ENCODE results near the gene GZMA.

GRCh38 chr5:55136521-55136920 lies 34.1 kb downstream of the GZMA start:
- TF ChIP-seq, protein P1, sequence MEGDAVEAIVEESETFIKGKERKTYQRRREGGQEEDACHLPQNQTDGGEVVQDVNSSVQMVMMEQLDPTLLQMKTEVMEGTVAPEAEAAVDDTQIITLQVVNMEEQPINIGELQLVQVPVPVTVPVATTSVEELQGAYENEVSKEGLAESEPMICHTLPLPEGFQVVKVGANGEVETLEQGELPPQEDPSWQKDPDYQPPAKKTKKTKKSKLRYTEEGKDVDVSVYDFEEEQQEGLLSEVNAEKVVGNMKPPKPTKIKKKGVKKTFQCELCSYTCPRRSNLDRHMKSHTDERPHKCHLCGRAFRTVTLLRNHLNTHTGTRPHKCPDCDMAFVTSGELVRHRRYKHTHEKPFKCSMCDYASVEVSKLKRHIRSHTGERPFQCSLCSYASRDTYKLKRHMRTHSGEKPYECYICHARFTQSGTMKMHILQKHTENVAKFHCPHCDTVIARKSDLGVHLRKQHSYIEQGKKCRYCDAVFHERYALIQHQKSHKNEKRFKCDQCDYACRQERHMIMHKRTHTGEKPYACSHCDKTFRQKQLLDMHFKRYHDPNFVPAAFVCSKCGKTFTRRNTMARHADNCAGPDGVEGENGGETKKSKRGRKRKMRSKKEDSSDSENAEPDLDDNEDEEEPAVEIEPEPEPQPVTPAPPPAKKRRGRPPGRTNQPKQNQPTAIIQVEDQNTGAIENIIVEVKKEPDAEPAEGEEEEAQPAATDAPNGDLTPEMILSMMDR (conservative IDR thresholded peaks at IDR 0.05; ENCODE audit: low read depth in 2 of 2) = no peak
- TF ChIP-seq POLR2AphosphoS5 (IDR thresholded peaks at IDR 0.05; ENCODE audit: low read depth) (no peak), EZH2phosphoT487 (IDR thresholded peaks at IDR 0.05; ENCODE audit: unreplicated experiment) (no peak), JUNB (IDR thresholded peaks at IDR 0.05; ENCODE audit: unreplicated experiment) (no peak), EZH2 (IDR thresholded peaks at IDR 0.05; ENCODE audit: low read depth, unreplicated experiment) (no peak), ZNF331 (CRISPR knock-in tag; IDR thresholded peaks at IDR 0.05; ENCODE audit: low read depth) (no peak), NANOG (IDR thresholded peaks at IDR 0.05; ENCODE audit: borderline replicate concordance) (no peak), CREB1 (CRISPR knock-in tag; IDR thresholded peaks at IDR 0.05; ENCODE audit: low read depth) (no peak), ZNF462 (CRISPR knock-in tag; IDR thresholded peaks at IDR 0.05) (no peak), ZNF114 (CRISPR knock-in tag; IDR thresholded peaks at IDR 0.05) (no peak), STAT1 (IDR thresholded peaks at IDR 0.05; ENCODE audit: unreplicated experiment) (no peak)
- TF ChIP-seq, protein P2, sequence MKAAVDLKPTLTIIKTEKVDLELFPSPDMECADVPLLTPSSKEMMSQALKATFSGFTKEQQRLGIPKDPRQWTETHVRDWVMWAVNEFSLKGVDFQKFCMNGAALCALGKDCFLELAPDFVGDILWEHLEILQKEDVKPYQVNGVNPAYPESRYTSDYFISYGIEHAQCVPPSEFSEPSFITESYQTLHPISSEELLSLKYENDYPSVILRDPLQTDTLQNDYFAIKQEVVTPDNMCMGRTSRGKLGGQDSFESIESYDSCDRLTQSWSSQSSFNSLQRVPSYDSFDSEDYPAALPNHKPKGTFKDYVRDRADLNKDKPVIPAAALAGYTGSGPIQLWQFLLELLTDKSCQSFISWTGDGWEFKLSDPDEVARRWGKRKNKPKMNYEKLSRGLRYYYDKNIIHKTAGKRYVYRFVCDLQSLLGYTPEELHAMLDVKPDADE (IDR thresholded peaks at IDR 0.05) = no peak
- TF ChIP-seq, protein P3, sequence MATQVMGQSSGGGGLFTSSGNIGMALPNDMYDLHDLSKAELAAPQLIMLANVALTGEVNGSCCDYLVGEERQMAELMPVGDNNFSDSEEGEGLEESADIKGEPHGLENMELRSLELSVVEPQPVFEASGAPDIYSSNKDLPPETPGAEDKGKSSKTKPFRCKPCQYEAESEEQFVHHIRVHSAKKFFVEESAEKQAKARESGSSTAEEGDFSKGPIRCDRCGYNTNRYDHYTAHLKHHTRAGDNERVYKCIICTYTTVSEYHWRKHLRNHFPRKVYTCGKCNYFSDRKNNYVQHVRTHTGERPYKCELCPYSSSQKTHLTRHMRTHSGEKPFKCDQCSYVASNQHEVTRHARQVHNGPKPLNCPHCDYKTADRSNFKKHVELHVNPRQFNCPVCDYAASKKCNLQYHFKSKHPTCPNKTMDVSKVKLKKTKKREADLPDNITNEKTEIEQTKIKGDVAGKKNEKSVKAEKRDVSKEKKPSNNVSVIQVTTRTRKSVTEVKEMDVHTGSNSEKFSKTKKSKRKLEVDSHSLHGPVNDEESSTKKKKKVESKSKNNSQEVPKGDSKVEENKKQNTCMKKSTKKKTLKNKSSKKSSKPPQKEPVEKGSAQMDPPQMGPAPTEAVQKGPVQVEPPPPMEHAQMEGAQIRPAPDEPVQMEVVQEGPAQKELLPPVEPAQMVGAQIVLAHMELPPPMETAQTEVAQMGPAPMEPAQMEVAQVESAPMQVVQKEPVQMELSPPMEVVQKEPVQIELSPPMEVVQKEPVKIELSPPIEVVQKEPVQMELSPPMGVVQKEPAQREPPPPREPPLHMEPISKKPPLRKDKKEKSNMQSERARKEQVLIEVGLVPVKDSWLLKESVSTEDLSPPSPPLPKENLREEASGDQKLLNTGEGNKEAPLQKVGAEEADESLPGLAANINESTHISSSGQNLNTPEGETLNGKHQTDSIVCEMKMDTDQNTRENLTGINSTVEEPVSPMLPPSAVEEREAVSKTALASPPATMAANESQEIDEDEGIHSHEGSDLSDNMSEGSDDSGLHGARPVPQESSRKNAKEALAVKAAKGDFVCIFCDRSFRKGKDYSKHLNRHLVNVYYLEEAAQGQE (IDR thresholded peaks at IDR 0.05; ENCODE audit: unreplicated experiment) = no peak
